Mucosa of descending colon (tissue), 3 donors: Measurements from ENCODE around the gene NPW. TPM values are rescaled to one million over a fixed set of nuclear protein-coding genes. Genes with fewer than 3 reads are reported as not detected.

Experiments
- ATAC-seq: fragments of 200-7000 bp; cut with Tn5 transposase; one replicate; pipeline ENCODE4 v1.9.1; 2020; ENCODE audit warnings: mild to moderate bottlenecking, moderate library complexity
- DNase-seq, 3 donors: peaks; one replicate each; pipeline ENCODE4 v3.0.0-alpha.2; 2020
- H3K36me3 ChIP-seq: fragments of 200-600 bp; one replicate; pipeline ENCODE4 v1.8.0; 2021; ENCODE audit warnings: low read depth, mild to moderate bottlenecking
- H3K4me1 ChIP-seq: fragments of 200-600 bp; one replicate; pipeline ENCODE4 v1.8.0; 2021; ENCODE audit warnings: low read depth, mild to moderate bottlenecking
- H3K4me3 ChIP-seq: fragments of 200-600 bp; one replicate; pipeline ENCODE4 v1.8.0; 2021; ENCODE audit warnings: mild to moderate bottlenecking
- H3K9me3 ChIP-seq: fragments of 200-600 bp; one replicate; pipeline ENCODE4 v1.8.0; 2021; ENCODE audit warnings: mild to moderate bottlenecking
- CTCF ChIP-seq: fragments of 200-600 bp; IDR thresholded peaks from one replicate; pipeline ENCODE4 v1.8.0; 2022; ENCODE audit warnings: antibody characterized with exemption, mild to moderate bottlenecking
- intact Hi-C, 2 donors: fragments of 100-400 bp; cut with DNase I in 1 of 2; cut with micrococcal nuclease in 1 of 2; formaldehyde crosslinking; loops; one replicate each; pipeline versions ENCODE4 v1.11.0 to v1.11.1; 2022; cut with DNase I, micrococcal nuclease
- total RNA-seq, 3 donors: library from RNA; stranded (reverse); fragmentation: NEBNext Ultra II Directional in 2 of 3; extraction: Animal tissue kit (Norgen Biotek cat#: 25700) in 2 of 3; gene quantifications; one replicate each; pipeline versions ENCODE4 v1.2.1 to v1.2.4, GENCODE V29; 2021 to 2023
- donor health status: DM: no; HTN: no; CAD: no; lungs with moderate emphysema.
- donor health status: DM: no; HTN: no; CAD: no.
- donor health status: DM: no; HTN: yes; CAD: no.

NPW gene
- total RNA-seq, 3 donors from 2014 or later, result 0.32 to 2.1 (median 0.60) TPM

- Histone ChIP-seq H3K36me3 (no peaks in the 10 kb centered on the region), H3K9me3 (no peaks in the 10 kb centered on the region), H3K4me1 (peaks cover 11% of the 10 kb centered on the region), H3K4me3 (no peak overlapping the region)
- no peak for TF ChIP-seq CTCF
- DNase-seq, result no peak
- intact Hi-C loops, result loop anchor here (10.0 kb wide), 2 partner anchors 116 to 126 kb away; partner anchors contain the start of genes RAB26 (in 1 of the 2) and TRAF7 (in 1 of the 2)
- ATAC-seq, result no peak
Observed at GRCh38 chr16:2028620-2029220, 9.1 kb downstream of the NPW start.

- Histone ChIP-seq H3K4me1 (peaks cover 10% of the 10 kb centered on the region), H3K4me3 (no peak overlapping the region), H3K36me3 (no peaks in the 10 kb centered on the region), H3K9me3 (no peaks in the 10 kb centered on the region)
- intact Hi-C loops, result loop anchor here (10.0 kb wide), 2 partner anchors 115 to 125 kb away; partner anchors contain the start of genes RAB26 (in 1 of the 2) and TRAF7 (in 1 of the 2)
- DNase-seq, result no peak
- TF ChIP-seq CTCF, result no peak
- no peak for ATAC-seq
Observed at GRCh38 chr16:2029350-2029749, 9.8 kb downstream of the NPW start.

GRCh38 chr16:2030036-2030435, 10.5 kb downstream of the NPW start:
- intact Hi-C loops, result no loop called here
- no peaks in the 10 kb centered on the region for H3K36me3 ChIP-seq
- DNase-seq, result no peak
- ATAC-seq, result no peak
- H3K4me3 ChIP-seq, result no peak overlapping the region
- no peak for TF ChIP-seq CTCF
- H3K4me1 ChIP-seq, result peaks cover 10% of the 10 kb centered on the region
- no peaks in the 10 kb centered on the region for H3K9me3 ChIP-seq

- H3K36me3 ChIP-seq, result no peaks in the 10 kb centered on the region
- no peak for TF ChIP-seq CTCF
- peaks cover 16% of the 10 kb centered on the region for H3K4me1 ChIP-seq
- no peak overlapping the region for H3K4me3 ChIP-seq
- no peaks in the 10 kb centered on the region for H3K9me3 ChIP-seq
- ATAC-seq (no peak), DNase-seq (no peak)
- intact Hi-C loops, result no loop called here
Observed at GRCh38 chr16:2031081-2031577, 11.5 kb downstream of the NPW start.

- no peak overlapping the region for H3K4me3 ChIP-seq
Observed at GRCh38 chr16:2032285-2033056, 12.9 kb downstream of the NPW start.

More at GRCh38 chr16:2032285-2033056, 12.9 kb downstream of the NPW start:
- intact Hi-C loops, result no loop called here
- H3K9me3 ChIP-seq, result no peaks in the 10 kb centered on the region
- no peak for TF ChIP-seq CTCF
- H3K36me3 ChIP-seq, result no peaks in the 10 kb centered on the region
- peaks cover 21% of the 10 kb centered on the region for H3K4me1 ChIP-seq
- peak; percentile 7 for ATAC-seq
- peak in 1 of 3 donors; percentile 55 for DNase-seq
